Measurements from ENCODE around the gene LRRC74B. TPM values are rescaled to one million over a fixed set of nuclear protein-coding genes. Genes with fewer than 3 reads are reported as not detected.

Gene LRRC74B
- total RNA-seq, 1 donor from 2014 or later = not detected

GRCh38 chr22:21067075-21067900 is 21.5 kb downstream of the LRRC74B start:
- Mint-ChIP-seq H3K4me1 (ENCODE audit: low read depth, unreplicated experiment) (peaks cover 3% of the 10 kb centered on the region), H3K36me3 (ENCODE audit: low read depth, unreplicated experiment) (no peaks in the 10 kb centered on the region), H3K4me3 (ENCODE audit: unreplicated experiment) (no peak overlapping the region), H3K27ac (ENCODE audit: unreplicated experiment) (no peak overlapping the region), H3K9me3 (ENCODE audit: unreplicated experiment) (peaks cover 5% of the 10 kb centered on the region), H3K27me3 (ENCODE audit: low read depth, unreplicated experiment) (peaks cover 23% of the 10 kb centered on the region)
- Histone ChIP-seq H3K27me3 (ENCODE audit: insufficient read depth, low read length) (no peaks in the 10 kb centered on the region), H2AFZ (ENCODE audit: low read depth, low read length) (no peak overlapping the region), H3K4me1 (ENCODE audit: insufficient read depth, low read length) (no peaks in the 10 kb centered on the region), H3K27ac (ENCODE audit: low read depth, low read length) (no peak overlapping the region), H3K4me2 (ENCODE audit: low read length) (no peak overlapping the region), H3K9ac (ENCODE audit: low read length) (no peak overlapping the region), H3K79me2 (ENCODE audit: insufficient read depth, low read length) (no peaks in the 10 kb centered on the region), H3K9me3 (ENCODE audit: insufficient read depth, low read depth, low read length) (peaks cover 5% of the 10 kb centered on the region), H3K4me3 (ENCODE audit: insufficient read depth, low read depth, low read length) (no peak overlapping the region), H4K20me1 (ENCODE audit: insufficient read depth, low read length) (no peaks in the 10 kb centered on the region), H3K36me3 (ENCODE audit: insufficient read depth, low read length) (no peaks in the 10 kb centered on the region)
- no peak for FAIRE-seq
- no peak for TF ChIP-seq EZH2 (IDR thresholded peaks at IDR 0.05; ENCODE audit: insufficient read depth, low read length)
- TF ChIP-seq CTCF (IDR thresholded peaks at IDR 0.05; ENCODE audit: insufficient read depth, low read depth, low read length) = no peak
- DNase-seq (ENCODE audit: low read depth) = no peak

- Histone ChIP-seq H3K36me3 (ENCODE audit: insufficient read depth, low read length) (no peaks in the 10 kb centered on the region), H3K4me1 (ENCODE audit: insufficient read depth, low read length) (no peaks in the 10 kb centered on the region), H3K4me2 (ENCODE audit: low read length) (no peak overlapping the region), H2AFZ (ENCODE audit: low read depth, low read length) (no peak overlapping the region), H3K27ac (ENCODE audit: low read depth, low read length) (no peak overlapping the region), H3K4me3 (ENCODE audit: insufficient read depth, low read depth, low read length) (no peak overlapping the region), H3K9me3 (ENCODE audit: insufficient read depth, low read depth, low read length) (peaks cover 5% of the 10 kb centered on the region), H3K27me3 (ENCODE audit: insufficient read depth, low read length) (no peaks in the 10 kb centered on the region), H3K9ac (ENCODE audit: low read length) (no peak overlapping the region), H3K79me2 (ENCODE audit: insufficient read depth, low read length) (no peaks in the 10 kb centered on the region), H4K20me1 (ENCODE audit: insufficient read depth, low read length) (no peaks in the 10 kb centered on the region)
- H3K4me3 Mint-ChIP-seq (ENCODE audit: unreplicated experiment) = no peak overlapping the region
- no peaks in the 10 kb centered on the region for H3K36me3 Mint-ChIP-seq (ENCODE audit: low read depth, unreplicated experiment)
- no peak overlapping the region for H3K27ac Mint-ChIP-seq (ENCODE audit: unreplicated experiment)
- peaks cover 25% of the 10 kb centered on the region for H3K27me3 Mint-ChIP-seq (ENCODE audit: low read depth, unreplicated experiment)
- TF ChIP-seq CTCF (IDR thresholded peaks at IDR 0.05; ENCODE audit: insufficient read depth, low read depth, low read length) (no peak), EZH2 (IDR thresholded peaks at IDR 0.05; ENCODE audit: insufficient read depth, low read length) (no peak)
- FAIRE-seq = no peak
- DNase-seq (ENCODE audit: low read depth) = no peak
- peaks cover 7% of the 10 kb centered on the region for H3K9me3 Mint-ChIP-seq (ENCODE audit: unreplicated experiment)
- peaks cover 3% of the 10 kb centered on the region for H3K4me1 Mint-ChIP-seq (ENCODE audit: low read depth, unreplicated experiment)
Observed at GRCh38 chr22:21067901-21068680, 22.3 kb downstream of the LRRC74B start.
